Measurements from ENCODE around the gene DTX1.

Gene DTX1

GRCh38 chr12:113095405-113095804 is 38.9 kb downstream of the DTX1 start:
- DNase-seq, result no peak

- DNase-seq, result no peak
Measured at GRCh38 chr12:113096675-113097461, 40.3 kb downstream of the DTX1 start.

DNA sequence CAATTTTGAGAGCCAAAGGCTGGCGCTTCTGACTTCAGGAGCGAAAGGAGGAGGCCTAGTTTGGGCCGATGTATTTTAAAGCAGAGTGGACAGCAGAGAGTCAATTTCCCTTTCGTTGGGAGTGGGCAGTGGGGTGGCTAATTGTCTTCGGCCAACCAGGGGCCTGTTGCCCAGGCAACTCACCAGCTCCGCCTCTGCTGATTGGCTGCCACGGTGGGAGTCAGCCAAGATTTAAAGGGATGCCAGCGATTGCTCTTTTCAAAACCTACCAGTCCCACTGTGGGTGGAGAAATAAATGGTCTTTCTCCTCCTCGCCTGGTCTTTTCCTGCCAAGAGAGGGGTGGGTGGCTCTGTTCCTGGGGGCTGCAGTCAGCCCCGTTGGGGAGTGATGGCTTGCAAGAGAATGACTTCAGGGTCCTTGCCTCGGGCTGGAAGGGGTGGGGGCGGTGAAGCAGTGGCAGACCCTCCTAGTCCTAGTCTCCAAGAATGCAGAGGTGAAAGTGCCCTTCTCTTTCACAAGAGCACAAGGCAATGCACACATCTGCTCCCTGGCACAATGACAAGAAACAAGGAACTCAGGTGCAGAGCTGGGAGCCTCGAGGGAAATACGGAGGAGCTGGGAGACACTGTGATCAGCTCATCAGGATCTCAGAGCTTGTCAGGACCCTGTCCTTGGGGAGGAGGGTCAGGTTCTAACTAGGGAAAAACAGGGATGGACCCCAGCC is 41.3 kb downstream of the DTX1 start:
- no peak for DNase-seq

DNA sequence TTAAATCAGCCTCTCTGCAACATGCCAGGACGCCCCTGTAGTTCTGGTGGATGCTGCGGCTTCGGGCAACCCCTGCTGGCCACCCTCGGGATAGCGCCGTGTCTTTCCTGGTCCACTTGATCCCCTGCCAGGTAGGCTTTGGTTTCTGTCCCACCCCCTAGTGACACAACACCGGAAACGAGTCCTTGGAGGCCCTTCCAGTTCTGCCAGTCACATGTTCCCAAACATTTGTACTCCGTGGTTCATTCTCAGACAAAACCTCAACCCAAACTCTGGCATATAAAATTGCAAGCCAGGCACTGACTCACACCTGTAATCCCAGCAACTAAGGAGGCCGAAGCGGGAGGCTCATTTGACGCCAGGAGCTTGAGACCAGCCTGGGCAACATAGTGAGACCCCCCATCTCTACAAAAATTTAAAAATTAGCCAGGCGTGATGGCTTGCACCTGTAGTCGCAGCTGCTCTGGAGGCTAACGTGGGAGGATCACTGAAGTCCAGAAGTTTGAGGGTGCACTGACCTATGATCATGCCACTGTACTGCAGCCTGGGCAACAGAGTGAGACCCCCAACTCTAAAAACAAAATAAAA is 42.0 kb downstream of the DTX1 start:
- peak; percentile 55 for DNase-seq

- DNase-seq, result no peak
Measured at GRCh38 chr12:113099364-113099763, 42.8 kb downstream of the DTX1 start.

DNA sequence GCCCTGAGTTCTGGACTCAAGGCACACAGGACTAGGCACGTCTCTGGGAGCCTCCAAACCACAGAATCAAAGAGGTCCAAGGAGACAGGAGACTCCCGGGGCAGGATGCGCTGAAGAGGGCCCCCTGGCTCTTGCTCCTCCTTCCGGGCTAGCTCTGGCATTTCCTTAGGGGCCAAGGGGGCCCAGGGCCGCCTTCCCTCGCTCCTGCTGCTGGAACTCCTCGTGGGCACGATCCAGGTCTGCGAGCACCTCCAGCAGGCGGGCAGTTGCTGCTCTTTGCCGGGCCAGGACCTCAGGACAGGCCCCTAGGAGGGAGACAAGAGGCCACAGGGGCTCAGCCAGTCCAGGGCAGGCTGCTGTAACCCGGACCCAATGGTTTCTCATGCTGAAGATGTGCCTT is 43.2 kb downstream of the DTX1 start:
- DNase-seq, result no peak

GRCh38 chr12:113101751-113102150 is 45.2 kb downstream of the DTX1 start:
- DNase-seq, result no peak

GRCh38 chr12:113102811-113103210 is 46.3 kb downstream of the DTX1 start:
- DNase-seq, result no peak

DNA sequence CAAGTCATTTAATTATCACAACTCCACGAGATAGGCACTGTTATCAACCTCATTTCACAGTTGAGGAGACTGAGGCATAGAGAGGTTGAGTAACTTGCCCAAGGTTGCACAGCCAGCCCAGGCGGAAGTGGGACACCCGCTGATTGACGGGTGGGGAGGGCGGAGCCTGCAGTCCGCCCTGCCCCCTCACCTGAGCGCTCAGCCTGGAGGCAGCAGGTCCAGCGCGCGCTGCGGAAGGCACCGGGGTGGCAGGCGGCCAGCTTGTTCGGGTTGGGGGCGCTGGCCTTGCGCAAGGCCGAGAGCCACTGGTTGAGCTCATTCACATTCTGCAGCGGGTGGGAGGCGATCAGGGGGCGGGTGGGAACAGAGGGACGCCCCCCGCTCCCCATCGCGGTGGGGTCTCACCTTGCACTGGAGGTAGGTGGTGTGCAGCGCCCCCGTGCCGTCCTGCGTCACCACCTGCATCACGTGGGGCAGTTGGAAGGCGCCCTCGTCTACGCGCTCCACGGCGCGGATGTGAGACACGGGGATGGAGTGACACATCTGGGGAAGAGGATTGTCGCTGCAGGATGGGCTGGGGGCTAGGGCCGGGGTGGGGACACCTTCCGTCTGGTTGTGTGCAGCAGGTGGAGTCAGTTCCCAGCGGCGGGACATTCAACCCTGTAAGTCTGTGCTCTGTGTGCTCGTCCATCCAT is 47.4 kb downstream of the DTX1 start:
- DNase-seq, result peak; percentile 27

- DNase-seq, result no peak
Measured at GRCh38 chr12:113104953-113105510, 48.5 kb downstream of the DTX1 start.

- DNase-seq, result no peak
Measured at GRCh38 chr12:113105606-113106271, 49.2 kb downstream of the DTX1 start.

DNA sequence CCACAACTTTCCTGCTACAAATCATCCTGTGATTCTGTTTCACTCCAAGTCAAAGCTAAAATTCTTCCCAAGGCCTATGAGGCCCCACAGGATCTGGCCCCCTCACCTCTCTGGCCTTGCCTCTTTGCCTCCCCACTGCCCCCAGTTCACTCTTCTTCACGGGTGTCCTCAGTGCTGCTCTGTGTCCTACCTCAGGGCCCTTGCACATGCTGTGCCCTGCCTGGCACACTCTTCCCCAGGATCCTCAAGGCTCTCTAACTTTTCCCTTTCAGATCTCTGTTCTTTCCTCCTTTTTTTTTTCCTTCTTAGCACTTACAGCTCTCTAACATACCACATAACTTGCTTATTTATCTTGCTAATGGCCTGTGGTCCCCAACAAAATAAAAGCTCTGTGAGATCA is 49.8 kb downstream of the DTX1 start:
- DNase-seq, result no peak

- no peak for DNase-seq
Measured at GRCh38 chr12:113108308-113108707, 51.8 kb downstream of the DTX1 start.

- no peak for DNase-seq
Measured at GRCh38 chr12:113109360-113109759, 52.8 kb downstream of the DTX1 start.

- DNase-seq, result no peak
Measured at GRCh38 chr12:113109872-113110599, 53.5 kb downstream of the DTX1 start.

DNA sequence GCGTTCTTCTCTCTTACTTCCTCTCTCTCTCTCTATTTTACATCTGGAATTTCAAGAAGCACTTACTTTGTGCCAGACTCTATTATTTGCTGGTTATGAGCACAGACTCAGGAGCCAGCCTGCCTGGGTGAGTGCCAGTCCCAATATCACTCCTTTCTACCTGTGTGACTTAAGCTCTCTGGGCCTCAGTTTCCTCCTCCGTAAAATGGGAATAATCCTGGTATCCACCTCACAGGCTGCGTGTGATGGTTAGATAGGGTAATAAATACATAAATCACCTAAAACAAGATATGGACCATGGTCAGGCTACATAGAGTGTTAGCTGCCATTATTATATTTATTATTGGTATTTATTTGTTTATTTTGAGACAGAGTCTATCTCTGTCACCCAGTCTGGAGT is 54.7 kb downstream of the DTX1 start:
- no peak for DNase-seq

- no peak for DNase-seq
Measured at GRCh38 chr12:113112043-113112899, 55.7 kb downstream of the DTX1 start.

GRCh38 chr12:113113397-113113796 is 56.9 kb downstream of the DTX1 start:
- DNase-seq, result no peak

- DNase-seq, result no peak
Measured at GRCh38 chr12:113114447-113115178, 58.1 kb downstream of the DTX1 start.

All from effector CD8-positive, alpha-beta T cell (primary cell).